Measurements from ENCODE around the gene SMIM22.

Gene SMIM22

GRCh38 chr16:4797805-4798252 is 2.7 kb downstream of the SMIM22 start:
- DNase-seq = no peak

DNA sequence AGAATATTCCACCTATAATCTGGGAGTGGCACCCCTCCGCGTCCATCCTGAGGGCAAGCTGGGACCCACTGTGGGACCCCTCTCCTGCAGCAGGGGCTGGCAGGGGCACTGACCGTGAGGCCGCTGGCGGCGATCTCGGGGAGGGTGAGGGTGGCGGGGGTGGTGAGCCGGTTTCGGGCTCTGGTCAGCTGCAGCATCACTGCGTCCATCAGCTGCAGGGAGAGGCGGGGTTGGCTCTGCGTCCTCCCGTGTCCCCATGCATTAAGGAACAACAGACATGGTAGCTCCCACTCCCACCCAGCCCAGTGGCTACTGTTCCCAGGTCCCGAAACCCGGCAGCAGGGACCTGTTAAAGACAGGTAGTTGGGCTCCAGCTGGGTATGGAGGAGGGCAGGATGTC is 3.3 kb downstream of the SMIM22 start:
- no peak for DNase-seq

- no peak for DNase-seq
Measured at GRCh38 chr16:4799171-4799855, 4.1 kb downstream of the SMIM22 start.

- peak; percentile 31 for DNase-seq
Measured at GRCh38 chr16:4800290-4801041, 5.3 kb downstream of the SMIM22 start.

GRCh38 chr16:4801051-4801961 is 6.1 kb downstream of the SMIM22 start:
- no peak for DNase-seq

GRCh38 chr16:4801962-4802658 is 6.9 kb downstream of the SMIM22 start, which contains the start of gene ROGDI:
Gene ROGDI (minus strand): TSS chr16:4802633. CDS start chr16:4802571, 62 bp downstream.
- peak; percentile 1 for DNase-seq

GRCh38 chr16:4802659-4803287 is 7.6 kb downstream of the SMIM22 start:
- DNase-seq = peak; percentile 76

GRCh38 chr16:4803401-4803844 is 8.3 kb downstream of the SMIM22 start:
- DNase-seq = no peak

DNA sequence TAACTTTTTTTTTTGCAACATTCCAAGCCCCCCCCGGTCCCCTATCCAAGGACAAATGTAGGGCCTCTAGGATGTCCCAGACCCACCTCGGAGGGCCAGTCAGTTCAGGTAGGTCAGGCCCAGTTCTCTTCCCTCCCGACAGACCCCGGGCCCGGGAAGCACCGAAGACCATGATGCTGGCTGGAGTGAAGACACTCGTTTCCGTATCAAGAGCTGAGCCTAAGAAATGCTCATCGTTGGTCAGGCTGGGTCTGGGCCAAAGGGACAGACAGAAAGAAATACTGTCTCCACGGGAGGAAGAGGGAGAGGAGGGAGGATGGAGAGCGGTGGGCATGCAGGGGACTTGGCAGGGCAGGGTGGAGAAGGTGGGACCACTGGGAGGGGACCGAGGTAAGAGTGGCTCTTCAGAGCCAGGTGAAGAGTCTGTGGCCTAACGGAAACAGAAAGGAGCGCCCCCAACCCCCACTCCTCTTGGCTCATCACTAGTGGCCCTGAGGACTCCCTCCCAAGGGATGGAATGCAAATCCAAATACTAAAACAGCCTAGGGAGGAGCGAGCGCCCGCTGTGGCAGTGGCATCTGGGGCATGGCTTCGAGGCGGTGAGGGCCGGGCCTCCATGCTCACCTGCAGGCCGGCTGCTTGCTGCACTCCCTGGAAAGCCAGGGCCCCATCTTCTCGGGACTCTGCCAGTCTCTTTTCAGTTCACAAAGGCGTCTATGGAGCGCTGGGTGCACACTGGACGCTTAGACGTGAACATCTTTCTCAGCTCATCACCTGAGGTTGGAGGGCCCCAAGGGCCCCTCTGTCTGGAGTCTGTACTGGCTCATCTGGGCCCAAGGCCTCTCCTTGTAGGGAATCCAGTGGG is 9.0 kb downstream of the SMIM22 start:
- DNase-seq = no peak

DNA sequence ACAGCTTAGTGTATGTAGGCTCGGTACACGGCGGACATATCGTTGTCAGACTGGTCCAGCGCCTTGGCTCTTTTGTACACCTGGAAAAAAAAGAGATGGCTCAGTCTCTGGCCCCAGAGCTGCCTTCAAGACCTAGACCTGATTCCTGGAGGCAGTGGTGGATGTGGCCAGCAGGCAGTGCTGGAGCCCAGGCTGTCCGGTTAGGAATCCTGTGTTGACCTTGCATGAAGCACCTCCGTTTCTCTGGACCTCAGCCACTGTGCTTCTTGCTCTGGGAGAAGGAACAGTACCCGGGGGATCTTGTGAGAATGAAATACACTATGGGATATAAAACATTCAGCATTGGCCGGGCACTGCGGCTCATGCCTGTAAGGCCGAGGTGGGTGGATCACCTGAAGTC is 10.1 kb downstream of the SMIM22 start:
- no peak for DNase-seq

DNA sequence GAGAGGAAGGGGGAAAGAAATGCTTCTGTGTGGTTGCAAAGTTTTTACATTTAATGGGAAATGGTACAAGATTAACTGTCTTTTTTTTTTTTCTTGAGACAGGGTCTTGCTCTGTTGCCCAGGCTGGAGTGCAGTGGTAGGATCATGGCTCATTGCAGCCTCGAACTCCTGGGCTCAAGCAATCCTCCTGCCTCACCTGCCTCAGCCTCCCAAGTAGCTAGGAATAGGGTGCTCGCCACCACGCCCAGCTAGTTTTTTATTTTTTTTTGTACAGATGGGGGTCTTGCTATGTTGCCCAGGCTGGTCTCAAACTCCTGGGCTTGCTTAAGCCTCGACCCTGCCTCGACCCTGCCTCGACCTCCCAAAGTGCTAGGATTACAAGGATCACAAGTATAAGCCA is 11.1 kb downstream of the SMIM22 start:
- no peak for DNase-seq

GRCh38 chr16:4811242-4811641 is 16.1 kb downstream of the SMIM22 start:
- DNase-seq = no peak

GRCh38 chr16:4811773-4812172 is 16.6 kb downstream of the SMIM22 start:
- DNase-seq = no peak

DNA sequence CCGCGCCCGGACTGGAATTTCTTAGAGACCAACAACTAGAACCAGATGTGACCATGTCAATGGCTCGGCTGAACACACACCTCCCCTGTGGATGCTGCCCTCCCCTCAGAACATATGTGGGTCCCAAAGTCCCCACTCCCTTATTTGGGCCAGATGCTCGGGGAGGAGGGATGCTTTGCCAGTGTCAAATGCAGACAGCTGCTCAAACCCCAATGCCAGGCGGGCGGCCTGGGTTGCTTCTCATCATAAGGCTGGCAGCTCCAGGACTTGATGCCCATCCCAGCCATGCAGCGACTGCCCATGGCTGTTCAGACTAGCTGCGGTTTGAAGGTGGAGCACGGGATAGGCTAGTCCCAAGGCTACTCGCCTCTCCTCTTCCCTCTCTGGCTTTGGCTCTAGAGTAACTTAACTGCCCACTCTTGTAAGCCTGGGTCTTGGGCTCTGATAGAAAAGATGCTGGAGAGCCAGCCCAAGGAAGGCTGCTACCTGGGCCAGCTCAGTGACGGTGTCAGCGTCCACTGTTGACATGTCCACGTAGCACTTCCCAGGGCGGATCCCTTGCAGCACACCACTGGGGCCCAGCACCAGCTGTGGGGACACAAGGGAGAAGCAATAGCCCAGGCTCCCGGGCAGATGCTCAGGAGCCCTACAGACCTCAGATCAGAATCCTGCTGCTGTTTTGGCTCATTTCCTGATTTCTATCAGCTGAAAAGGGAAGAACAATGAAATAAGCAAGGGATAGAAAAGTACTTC is 18.3 kb downstream of the SMIM22 start:
- no peak for DNase-seq

DNA sequence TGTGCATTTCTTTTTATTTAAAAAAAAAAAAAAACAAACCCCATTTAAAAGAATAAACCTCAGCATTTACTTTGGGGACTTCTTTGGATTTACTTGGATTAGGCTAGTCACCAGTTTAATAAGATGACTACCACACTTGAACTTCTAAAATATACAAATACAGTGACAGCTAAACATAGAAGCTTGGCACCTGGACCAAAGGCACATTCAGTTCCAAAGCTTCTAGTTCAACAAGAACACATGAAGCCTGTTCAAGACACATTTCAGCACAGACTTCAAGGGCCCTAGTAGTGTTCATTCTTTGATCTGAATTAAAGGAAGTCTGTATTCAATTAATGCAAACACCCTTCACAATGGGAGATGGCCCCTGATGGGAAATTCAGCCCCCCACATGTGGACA is 18.9 kb downstream of the SMIM22 start:
- no peak for DNase-seq

- no peak for DNase-seq
Measured at GRCh38 chr16:4814542-4815173, 19.5 kb downstream of the SMIM22 start.

GRCh38 chr16:4820652-4821051 is 25.5 kb downstream of the SMIM22 start:
- DNase-seq = no peak

- DNase-seq = no peak
Measured at GRCh38 chr16:4825196-4825595, 30.0 kb downstream of the SMIM22 start.

- DNase-seq = no peak
Measured at GRCh38 chr16:4826526-4826925, 31.4 kb downstream of the SMIM22 start.

GRCh38 chr16:4826980-4827379 is 31.8 kb downstream of the SMIM22 start:
- DNase-seq = no peak

All from GDM1 (cell line).